AG09309 (cell line): ENCODE measurements around the gene SLC25A21.
"Not testable (repeated sequence)": the region's sequence is repeated elsewhere in the genome, so short reads cannot be mapped to it uniquely, and the experiment has no call there.

ENCODE experiments used
- DNase-seq: peaks from one replicate; pipeline ENCODE4 v3.0.0-alpha.2; 2010; ENCODE audit warnings: low read depth
- H3K4me3 ChIP-seq: 2 replicates; pipeline ENCODE4 v1.5.1; 2011; ENCODE audit warnings: mild to moderate bottlenecking, low read depth, low read length, moderate library complexity; ENCODE audit not compliant: control insufficient read depth
- CTCF ChIP-seq: IDR thresholded peaks from 2 replicates; pipeline ENCODE4 v1.5.1; 2011; ENCODE audit warnings: mild to moderate bottlenecking, low read depth, low read length, inconsistent platforms; ENCODE audit not compliant: insufficient read depth, control insufficient read depth; ENCODE audit errors: missing control alignments

SLC25A21 gene

GRCh38 chr14:37197421-37198272 is 25.2 kb upstream of the SLC25A21 start, which contains the start of gene MIPOL1:
Gene MIPOL1, plus strand, starts transcription at chr14:37197937. Its CDS starts 49,952 bp downstream, at chr14:37247889.
- peak; percentile 39 for TF ChIP-seq CTCF
- peak; percentile 46 for DNase-seq
- peak within 1 kb of the TSS; percentile 67 for H3K4me3 ChIP-seq

DNA sequence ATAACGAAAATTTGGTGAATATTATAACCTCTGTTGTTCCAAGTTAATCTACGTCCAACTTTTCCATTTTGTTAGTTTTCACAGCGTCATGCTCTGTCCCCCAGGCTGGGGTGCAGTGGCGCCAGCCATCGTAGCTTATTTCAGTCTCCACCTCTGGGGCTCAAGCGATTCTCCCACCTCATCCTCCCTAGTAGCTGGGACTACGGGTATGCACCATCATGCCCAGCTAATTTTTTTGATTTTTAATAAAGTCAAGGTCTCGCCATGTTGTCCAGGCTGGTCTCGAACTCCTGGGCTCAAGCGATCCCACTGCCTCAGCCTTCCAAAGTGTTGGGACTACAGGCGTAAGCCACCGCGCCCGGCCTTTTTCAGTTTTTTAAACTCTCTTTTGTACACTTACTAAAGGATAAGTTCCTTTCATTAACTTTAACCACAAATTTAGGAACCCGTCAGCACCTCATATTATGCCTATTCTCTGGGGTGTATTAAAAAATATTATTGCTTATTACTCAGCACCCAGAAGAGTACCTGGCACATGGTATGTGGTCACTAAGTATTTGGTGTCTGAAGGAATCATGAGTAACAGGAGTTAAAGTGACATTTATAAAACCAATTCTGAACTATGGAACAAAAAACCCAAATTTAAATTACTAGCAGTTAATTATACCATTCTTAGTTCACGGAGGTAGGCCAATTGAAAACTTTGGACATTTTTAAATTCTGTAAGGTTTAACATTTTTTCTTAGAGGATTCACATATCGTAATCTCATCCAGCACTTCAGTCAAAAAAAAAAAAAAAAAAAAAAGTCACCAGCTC is 24.4 kb upstream of the SLC25A21 start:
- no peak for TF ChIP-seq CTCF
- no peak for DNase-seq
- peak overlapping the region; percentile 67 for H3K4me3 ChIP-seq

DNA sequence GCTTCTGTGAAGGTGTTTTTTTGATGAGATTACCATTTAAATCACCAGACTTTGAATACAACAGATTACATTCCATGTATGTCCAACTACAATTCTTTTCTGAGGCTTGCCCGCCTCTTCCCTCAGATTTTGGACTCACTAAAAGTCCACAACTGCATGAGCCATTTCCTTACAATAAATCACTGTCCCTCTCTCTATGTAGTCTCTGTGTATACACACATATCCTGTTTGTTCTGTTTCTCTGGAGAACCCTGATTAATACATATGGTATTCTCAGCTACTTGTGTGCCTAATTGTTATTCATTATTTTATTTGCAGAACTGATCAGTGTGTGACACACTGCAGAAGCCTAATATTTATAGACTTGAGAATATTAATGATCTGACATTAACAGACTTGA is 22.9 kb upstream of the SLC25A21 start:
- no peak overlapping the region for H3K4me3 ChIP-seq
- DNase-seq, result no peak

GRCh38 chr14:37194698-37195097 is 22.3 kb upstream of the SLC25A21 start:
- no peak overlapping the region for H3K4me3 ChIP-seq
- TF ChIP-seq CTCF, result no peak
- no peak for DNase-seq

More for the DNA sequence above, 22.9 kb upstream of the SLC25A21 start:
- no peak for TF ChIP-seq CTCF

DNA sequence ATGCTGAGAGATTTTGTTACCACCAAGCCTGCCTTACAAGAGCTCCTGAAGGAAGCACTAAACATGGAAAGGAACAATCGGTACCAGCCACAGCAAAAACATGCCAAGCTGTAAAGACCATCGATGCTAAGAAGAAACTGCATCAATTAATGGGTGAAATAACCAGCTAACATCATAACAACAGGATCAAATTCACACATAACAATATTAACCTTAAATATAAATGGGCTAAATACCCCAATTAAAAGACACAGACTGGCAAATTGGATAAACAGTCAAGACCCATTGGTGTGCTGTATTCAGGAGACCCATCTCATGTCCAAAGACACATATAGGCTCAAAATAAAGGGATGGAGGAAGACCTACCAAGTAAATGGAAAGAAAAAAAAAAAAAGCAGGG is 17.3 kb upstream of the SLC25A21 start:
- H3K4me3 ChIP-seq, DNase-seq: not testable (repeated sequence)

DNA sequence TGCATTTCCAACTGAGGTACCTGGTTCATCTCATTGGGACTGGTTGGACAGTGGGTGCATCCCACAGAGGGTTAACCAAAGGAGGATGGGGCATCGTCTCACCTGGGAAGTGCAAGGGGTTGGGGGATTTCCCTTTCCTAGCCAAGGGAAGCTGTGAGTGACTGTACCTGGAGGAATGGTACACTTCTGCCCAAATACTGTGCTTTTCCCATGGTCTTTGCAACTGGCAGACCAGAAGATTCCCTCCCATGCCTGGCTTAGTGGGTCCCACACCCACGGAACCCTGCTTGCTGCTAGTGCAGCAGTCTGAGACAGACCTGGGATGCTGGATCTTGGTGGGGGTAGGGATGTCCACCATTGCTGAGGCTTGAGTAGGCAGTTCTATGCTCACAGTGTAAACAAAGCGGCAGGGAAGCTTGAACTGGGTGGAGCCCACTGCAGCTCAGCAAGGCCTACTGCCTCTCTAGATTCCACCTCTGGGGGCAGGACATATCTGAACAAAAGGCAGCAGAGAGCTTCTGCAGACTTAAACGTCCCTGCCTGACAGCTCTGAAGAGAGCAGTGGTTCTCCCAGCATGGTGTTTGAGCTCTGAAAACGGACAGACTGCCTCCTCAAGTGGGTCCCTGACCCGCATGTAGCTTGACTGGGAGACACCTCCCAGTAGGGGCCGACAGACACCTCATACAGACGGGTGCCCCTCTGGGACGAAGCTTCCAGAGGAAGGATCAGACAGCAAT is 15.6 kb upstream of the SLC25A21 start:
- not testable (repeated sequence) for H3K4me3 ChIP-seq, DNase-seq

GRCh38 chr14:37187294-37187693 is 14.9 kb upstream of the SLC25A21 start:
- no peak for DNase-seq
- H3K4me3 ChIP-seq, result no peak overlapping the region
- no peak for TF ChIP-seq CTCF
